ENCODE data around the gene CD2BP2.

DNA sequence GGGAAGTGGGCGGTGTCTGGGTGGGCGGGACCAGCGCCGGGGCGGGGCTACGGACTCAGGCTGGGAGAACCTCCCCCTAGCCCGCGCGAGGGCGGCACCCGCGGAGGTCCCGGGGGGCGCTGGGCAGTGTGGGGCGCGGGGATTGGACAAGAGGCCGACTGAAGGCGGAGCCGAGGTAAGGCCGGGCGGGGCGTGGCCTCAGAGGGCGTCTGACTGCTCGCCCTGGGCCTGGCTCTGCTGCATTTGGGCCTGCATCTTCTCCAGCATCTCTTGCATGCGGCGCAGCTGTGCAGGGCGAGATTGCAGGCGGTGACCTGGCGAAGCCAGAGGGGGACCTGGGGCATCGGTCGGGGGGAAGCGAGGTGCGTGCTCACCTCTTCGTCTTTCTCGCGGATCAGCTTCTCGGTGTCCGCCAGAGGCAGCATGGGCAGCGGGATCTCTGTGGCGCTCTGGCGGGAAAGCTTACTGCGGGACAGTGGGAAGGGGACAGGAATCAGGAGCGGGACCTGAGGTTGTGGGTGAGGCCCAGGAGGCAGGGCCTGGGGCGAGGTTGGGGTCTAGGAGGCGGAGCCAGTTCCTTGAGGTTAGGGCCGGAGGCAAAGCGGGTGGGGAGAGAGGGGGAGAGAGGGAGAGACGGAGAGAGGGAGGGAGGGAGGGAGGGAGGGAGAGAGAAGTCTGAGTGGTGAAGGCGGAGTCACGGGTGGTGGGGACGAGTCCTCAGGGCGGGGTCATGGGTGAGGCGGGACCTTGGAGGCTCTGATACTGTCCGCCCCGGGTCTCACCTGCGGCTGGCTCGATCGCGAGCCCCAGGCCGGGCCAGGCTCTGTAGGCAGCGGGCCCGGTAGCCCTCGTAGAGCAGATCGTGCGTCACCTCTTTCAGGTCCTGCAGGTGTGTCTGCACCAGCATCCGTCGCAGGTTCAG lies 23.4 kb upstream of the CD2BP2 start:
- TF ChIP-seq, protein P1, sequence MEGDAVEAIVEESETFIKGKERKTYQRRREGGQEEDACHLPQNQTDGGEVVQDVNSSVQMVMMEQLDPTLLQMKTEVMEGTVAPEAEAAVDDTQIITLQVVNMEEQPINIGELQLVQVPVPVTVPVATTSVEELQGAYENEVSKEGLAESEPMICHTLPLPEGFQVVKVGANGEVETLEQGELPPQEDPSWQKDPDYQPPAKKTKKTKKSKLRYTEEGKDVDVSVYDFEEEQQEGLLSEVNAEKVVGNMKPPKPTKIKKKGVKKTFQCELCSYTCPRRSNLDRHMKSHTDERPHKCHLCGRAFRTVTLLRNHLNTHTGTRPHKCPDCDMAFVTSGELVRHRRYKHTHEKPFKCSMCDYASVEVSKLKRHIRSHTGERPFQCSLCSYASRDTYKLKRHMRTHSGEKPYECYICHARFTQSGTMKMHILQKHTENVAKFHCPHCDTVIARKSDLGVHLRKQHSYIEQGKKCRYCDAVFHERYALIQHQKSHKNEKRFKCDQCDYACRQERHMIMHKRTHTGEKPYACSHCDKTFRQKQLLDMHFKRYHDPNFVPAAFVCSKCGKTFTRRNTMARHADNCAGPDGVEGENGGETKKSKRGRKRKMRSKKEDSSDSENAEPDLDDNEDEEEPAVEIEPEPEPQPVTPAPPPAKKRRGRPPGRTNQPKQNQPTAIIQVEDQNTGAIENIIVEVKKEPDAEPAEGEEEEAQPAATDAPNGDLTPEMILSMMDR (IDR thresholded peaks at IDR 0.05; ENCODE audit: low read length) = no peak; the same call in 1 of the 2 replicates
- TF ChIP-seq EZH2phosphoT487 (IDR thresholded peaks at IDR 0.05; ENCODE audit: low read length) (no peak), EZH2 (optimal IDR thresholded peaks at IDR 0.05; ENCODE audit: low read depth, low read length) (no peak)
